CD4-positive, CD25-positive, alpha-beta regulatory T cell (primary cell): Measurements from ENCODE around the gene KRTAP12-2. TPM values are rescaled to one million over a fixed set of nuclear protein-coding genes. Genes with fewer than 3 reads are reported as not detected.
"Not testable (repeated sequence)": the region's sequence is repeated elsewhere in the genome, so short reads cannot be mapped to it uniquely, and the experiment has no call there.

ENCODE experiments used
- ATAC-seq, 2 donors: fragments of 150-1000 bp; cut with Tn5 transposase; one replicate each; pipeline ENCODE4 v1.10.0; 2021; ENCODE audit warnings: low read depth in 2 of 2, moderate number of reproducible peaks in 2 of 2, moderate library complexity in 1 of 2
- DNase-seq, 3 donors: peaks; one replicate each; pipeline versions ENCODE4 v3.0.0 to v3.0.0-alpha.2; 2012 to 2022; ENCODE audit warnings: mixed read lengths in 1 of 3
- H3K27ac ChIP-seq: one replicate; pipeline ENCODE4 v1.7.0; 2013; ENCODE audit warnings: mild to moderate bottlenecking, low read length; ENCODE audit not compliant: insufficient read depth, poor library complexity, severe bottlenecking
- H3K27me3 ChIP-seq: one replicate; pipeline ENCODE4 v1.7.0; 2013; ENCODE audit warnings: low read length; ENCODE audit not compliant: control insufficient read depth, insufficient read depth
- H3K36me3 ChIP-seq: one replicate; pipeline ENCODE4 v1.7.0; 2013; ENCODE audit warnings: mild to moderate bottlenecking, low read length, moderate library complexity; ENCODE audit not compliant: control insufficient read depth, insufficient read depth
- H3K4me1 ChIP-seq: 2 replicates; pipeline ENCODE4 v1.7.0; 2013; ENCODE audit warnings: mild to moderate bottlenecking, low read length; ENCODE audit not compliant: insufficient read depth, control insufficient read depth, poor library complexity, severe bottlenecking
- H3K4me3 ChIP-seq: one replicate; pipeline ENCODE4 v1.7.0; 2013; ENCODE audit warnings: low read depth, mild to moderate bottlenecking, low read length, moderate library complexity
- H3K9me3 ChIP-seq, 2 experiments: 1 replicate in 1 of 2; 2 replicates in 1 of 2; pipeline ENCODE4 v1.7.0; 2013; ENCODE audit warnings: low read length in 2 of 2, mild to moderate bottlenecking in 1 of 2, moderate library complexity in 1 of 2; ENCODE audit not compliant: control insufficient read depth in 2 of 2
- H3K27ac Mint-ChIP-seq, 3 donors: one replicate each; pipeline ENCODE4 v1.8.0; 2020 to 2022; ENCODE audit warnings: mild to moderate bottlenecking in 3 of 3, mixed read lengths in 3 of 3, moderate library complexity in 2 of 3
- H3K27me3 Mint-ChIP-seq: one replicate; pipeline ENCODE4 v1.8.0; 2022; ENCODE audit warnings: mild to moderate bottlenecking, mixed read lengths
- H3K36me3 Mint-ChIP-seq: one replicate; pipeline ENCODE4 v1.8.0; 2020; ENCODE audit warnings: mixed read lengths
- H3K4me1 Mint-ChIP-seq, 4 donors: one replicate each; pipeline ENCODE4 v1.8.0; 2020 to 2022; ENCODE audit warnings: mixed read lengths in 4 of 4, mild to moderate bottlenecking in 1 of 4
- H3K4me3 Mint-ChIP-seq, 4 donors: one replicate each; pipeline ENCODE4 v1.8.0; 2020 to 2022; ENCODE audit warnings: mild to moderate bottlenecking in 4 of 4, mixed read lengths in 4 of 4, moderate library complexity in 3 of 4
- H3K9me3 Mint-ChIP-seq, 7 donors: one replicate each; pipeline ENCODE4 v1.8.0; 2020 to 2022; ENCODE audit warnings: mixed read lengths in 7 of 7, mild to moderate bottlenecking in 3 of 7, moderate library complexity in 2 of 7
- polyA plus RNA-seq, 4 donors: library from polyadenylated mRNA; unstranded; fragments of 300-500 nt; fragmentation: Illumina TruSeq; gene quantifications; one replicate each; pipeline ENCODE4 v1.2.3, GENCODE V29; 2021
- total RNA-seq: library from RNA; stranded (reverse); gene quantifications from one replicate; pipeline ENCODE4 v1.2.3, GENCODE V29; 2022

The KRTAP12-2 gene
- total and polyA plus RNA-seq, 5 donors from 2014 or later, result not detected

- DNase-seq, result no peak
- Mint-ChIP-seq H3K4me3 (no peak overlapping the region), H3K4me1 (peaks cover 0 to 8% (median 1%) of the 10 kb centered on the region in 4 donors), H3K36me3 (no peaks in the 10 kb centered on the region), H3K27ac (no peak overlapping the region), H3K9me3 (peaks cover 0 to 3% (median 0%) of the 10 kb centered on the region in 7 donors), H3K27me3 (peaks cover 56% of the 10 kb centered on the region)
- H3K9me3 ChIP-seq, result no peaks in the 10 kb centered on the region
- H3K27me3 ChIP-seq, result no peaks in the 10 kb centered on the region
- no peaks in the 10 kb centered on the region for H3K36me3 ChIP-seq
- H3K4me3 ChIP-seq, result no peak overlapping the region
- no peaks in the 10 kb centered on the region for H3K4me1 ChIP-seq
- no peak for ATAC-seq
- H3K27ac ChIP-seq, result no peak overlapping the region
Measured at GRCh38 chr21:44700101-44701022, 33.6 kb upstream of the KRTAP12-2 start.

GRCh38 chr21:44699502-44700001, 32.8 kb upstream of the KRTAP12-2 start:
- peaks cover 51% of the 10 kb centered on the region for H3K27me3 Mint-ChIP-seq
- H3K9me3 ChIP-seq, result no peaks in the 10 kb centered on the region
- no peak overlapping the region for H3K4me3 ChIP-seq
- no peak overlapping the region for H3K4me3 Mint-ChIP-seq
- H3K4me1 Mint-ChIP-seq, result peaks cover 0 to 8% (median 1%) of the 10 kb centered on the region in 4 donors
- no peak overlapping the region for H3K27ac Mint-ChIP-seq
- no peaks in the 10 kb centered on the region for H3K4me1 ChIP-seq
- no peaks in the 10 kb centered on the region for H3K36me3 Mint-ChIP-seq
- no peaks in the 10 kb centered on the region for H3K36me3 ChIP-seq
- H3K9me3 Mint-ChIP-seq, result peaks cover 0 to 4% (median 0%) of the 10 kb centered on the region in 7 donors
- H3K27ac ChIP-seq, result no peak overlapping the region
- H3K27me3 ChIP-seq, result no peaks in the 10 kb centered on the region
- no peak for ATAC-seq
- no peak for DNase-seq

- H3K4me1 ChIP-seq, result no peaks in the 10 kb centered on the region
- DNase-seq (no peak), ATAC-seq (no peak)
- Mint-ChIP-seq H3K27me3 (peaks cover 54% of the 10 kb centered on the region), H3K4me1 (peaks cover 0 to 9% (median 2%) of the 10 kb centered on the region in 4 donors), H3K9me3 (peaks cover 0 to 4% (median 3%) of the 10 kb centered on the region in 7 donors), H3K36me3 (no peaks in the 10 kb centered on the region), H3K4me3 (no peak overlapping the region), H3K27ac (peak overlapping the region in 2 of 3 donors; percentile 29 to 38)
- no peak overlapping the region for H3K4me3 ChIP-seq
- no peaks in the 10 kb centered on the region for H3K36me3 ChIP-seq
- H3K27me3 ChIP-seq, result no peaks in the 10 kb centered on the region
- H3K9me3 ChIP-seq, result peaks cover under 1 to 2% of the 10 kb centered on the region in 2 experiments
- no peak overlapping the region for H3K27ac ChIP-seq
Measured at GRCh38 chr21:44697811-44698734, 31.3 kb upstream of the KRTAP12-2 start.

- not testable (repeated sequence) for H3K4me1 ChIP-seq, H3K36me3 ChIP-seq, H3K4me1 Mint-ChIP-seq, H3K36me3 Mint-ChIP-seq, H3K27me3 ChIP-seq, H3K9me3 ChIP-seq, H3K27ac ChIP-seq, DNase-seq, H3K4me3 ChIP-seq, H3K4me3 Mint-ChIP-seq, ATAC-seq
- Mint-ChIP-seq H3K27ac (peak within 1 kb of the TSS in 1 of 3 donors; percentile 38), H3K9me3 (peaks cover 0 to 11% (median 3%) of the 10 kb centered on the region in 7 donors), H3K27me3 (peaks cover 50% of the 10 kb centered on the region)
Measured at GRCh38 chr21:44697172-44697810, 30.6 kb upstream of the KRTAP12-2 start, which contains the start of gene KRTAP10-12. Gene KRTAP10-12, plus strand, starts transcription at chr21:44697172. Its CDS starts 30 bp downstream, at chr21:44697202.

- Histone ChIP-seq H3K4me1 (no peaks in the 10 kb centered on the region), H3K9me3 (peaks cover 4 to 12% of the 10 kb centered on the region in 2 experiments), H3K4me3 (no peak overlapping the region), H3K27me3 (peaks cover 2% of the 10 kb centered on the region), H3K36me3 (no peaks in the 10 kb centered on the region), H3K27ac (no peak overlapping the region)
- H3K27me3 Mint-ChIP-seq, result peaks cover 57% of the 10 kb centered on the region
- no peak overlapping the region for H3K27ac Mint-ChIP-seq
- H3K4me1 Mint-ChIP-seq, result peaks cover 0 to 12% (median 2%) of the 10 kb centered on the region in 4 donors
- ATAC-seq (no peak), DNase-seq (no peak)
- no peak overlapping the region for H3K4me3 Mint-ChIP-seq
- peaks cover 0 to 12% (median 3%) of the 10 kb centered on the region in 7 donors for H3K9me3 Mint-ChIP-seq
- H3K36me3 Mint-ChIP-seq, result no peaks in the 10 kb centered on the region
Measured at GRCh38 chr21:44696572-44696971, 29.8 kb upstream of the KRTAP12-2 start.

- Mint-ChIP-seq H3K36me3 (no peaks in the 10 kb centered on the region), H3K9me3 (peaks cover 0 to 12% (median 2%) of the 10 kb centered on the region in 7 donors), H3K4me3 (no peak overlapping the region), H3K4me1 (peaks cover 0 to 13% (median 4%) of the 10 kb centered on the region in 4 donors), H3K27me3 (peaks cover 54% of the 10 kb centered on the region), H3K27ac (no peak overlapping the region)
- H3K27me3 ChIP-seq, result peaks cover 6% of the 10 kb centered on the region
- H3K27ac ChIP-seq, result no peak overlapping the region
- H3K4me3 ChIP-seq, result no peak overlapping the region
- peaks cover 4 to 12% of the 10 kb centered on the region in 2 experiments for H3K9me3 ChIP-seq
- no peaks in the 10 kb centered on the region for H3K36me3 ChIP-seq
- DNase-seq (no peak), ATAC-seq (no peak)
- no peaks in the 10 kb centered on the region for H3K4me1 ChIP-seq
Measured at GRCh38 chr21:44695641-44696040, 28.9 kb upstream of the KRTAP12-2 start.

- ATAC-seq (no peak), DNase-seq (no peak)
- Histone ChIP-seq H3K9me3 (peaks cover 4 to 12% of the 10 kb centered on the region in 2 experiments), H3K27ac (no peak overlapping the region), H3K36me3 (no peaks in the 10 kb centered on the region), H3K4me1 (no peaks in the 10 kb centered on the region), H3K27me3 (peaks cover 6% of the 10 kb centered on the region), H3K4me3 (no peak overlapping the region)
- Mint-ChIP-seq H3K27ac (no peak overlapping the region), H3K36me3 (no peaks in the 10 kb centered on the region), H3K4me3 (no peak overlapping the region), H3K4me1 (peaks cover 0 to 13% (median 4%) of the 10 kb centered on the region in 4 donors), H3K9me3 (peaks cover 0 to 12% (median 2%) of the 10 kb centered on the region in 7 donors), H3K27me3 (peaks cover 57% of the 10 kb centered on the region)
Measured at GRCh38 chr21:44695184-44695583, 28.5 kb upstream of the KRTAP12-2 start.
